Measurements from ENCODE around the gene PSMD5. TPM values are rescaled to one million over a fixed set of nuclear protein-coding genes. Genes with fewer than 3 reads are reported as not detected.

Gene PSMD5
- total and polyA plus RNA-seq, 9 of the 15 experiments (the other 6 are each of a cell fraction or from before 2014, with no cell fraction given), result 46.4 to 148 (median 76.3) TPM

DNA sequence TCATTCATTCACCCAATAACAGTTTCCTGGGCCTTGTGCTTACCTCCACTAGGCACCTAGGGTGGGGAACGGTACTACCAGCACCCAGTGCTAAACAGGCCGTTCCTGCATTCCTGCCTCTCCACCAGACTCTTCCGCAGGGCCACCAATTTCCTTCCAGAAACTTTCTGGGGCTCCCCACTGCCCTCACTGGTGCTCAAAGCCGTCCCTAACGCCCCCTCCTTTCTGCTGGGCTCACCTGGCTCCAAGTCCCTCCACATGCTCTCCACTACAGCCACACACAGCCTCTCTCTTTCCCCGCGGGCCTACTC, 32.9 kb upstream of the PSMD5 start:
- Histone ChIP-seq H3K4me1 (replicated peaks in 1 of 2; ENCODE audit: control insufficient read depth in 2 of 2, insufficient read depth in 2 of 2, low read length in 2 of 2) (peaks cover 45 to 47% of the 10 kb centered on the region in 2 experiments), H3K9me3 (replicated peaks; ENCODE audit: control insufficient read depth, insufficient read depth, low read depth, low read length) (no peaks in the 10 kb centered on the region), H3K9ac (ENCODE audit: insufficient read depth in 1 of 2, low read depth in 2 of 2, low read length in 2 of 2) (peak overlapping the region; percentile 98), H3K79me2 (ENCODE audit: control insufficient read depth, insufficient read depth, low read length) (peaks cover 56% of the 10 kb centered on the region), H3K9me1 (ENCODE audit: control insufficient read depth, insufficient read depth, low read length) (no peaks in the 10 kb centered on the region), H3K4me3 (peak overlapping the region; percentile 74), H3K27ac (ENCODE audit: extremely low read depth, low read depth, low read length) (peak overlapping the region; percentile 95), H3K4me2 (ENCODE audit: insufficient read depth, low read length) (peak overlapping the region; percentile 100), H3K27me3 (ENCODE audit: control insufficient read depth in 2 of 2, insufficient read depth in 2 of 2, low read length in 2 of 2) (no peaks in the 10 kb centered on the region; a peak in 1 of 5 replicates), H4K20me1 (replicated peaks; ENCODE audit: control insufficient read depth, insufficient read depth, low read length) (no peaks in the 10 kb centered on the region), H3K36me3 (ENCODE audit: control insufficient read depth, insufficient read depth, low read length) (peaks cover 60% of the 10 kb centered on the region), H2AFZ (ENCODE audit: low read depth, low read length) (peak overlapping the region; percentile 67)
- in situ Hi-C loops (cut with MboI) (no loop called here), intact Hi-C loops (cut with micrococcal nuclease) (loop anchor here (10.0 kb wide), 1 partner anchor 199 kb away; the partner anchor contains the start of gene CNTRL)
- BruUV-seq (replicated peaks), result TSS peak; percentile 40
- ChIA-PET POLR2A (interaction anchor here (0.7 to 15.5 kb wide), 7 partner anchors 10 to 59 kb away, joined by 3 to 464 read pairs (median 4); partner anchors contain the start of gene PSMD5), CTCF (ENCODE audit: low intra/inter-chr PET ratio) (no interaction called here)
- no peak for FAIRE-seq
- peak in 1 of 4 experiments; percentile 56 for DNase-seq (ENCODE audit: extremely low read depth in 1 of 4, low spot score in 3 of 4)
- WGBS (ENCODE audit: insufficient coverage, low coverage, missing lambda C conversion rate), result 4% methylated on average over 7 of the region's 7 CpGs
- ATAC-seq, result peak; percentile 0
- TF ChIP-seq BACH1 (tag; IDR thresholded peaks at IDR 0.05) (no peak), BCL6 (CRISPR knock-in tag; IDR thresholded peaks at IDR 0.05) (no peak), HOXB6 (CRISPR knock-in tag; IDR thresholded peaks at IDR 0.05; ENCODE audit: borderline replicate concordance) (no peak), JUN (IDR thresholded peaks at IDR 0.05; ENCODE audit: borderline replicate concordance, low read depth, low read length) (no peak), JUN (CRISPR knock-in tag; IDR thresholded peaks at IDR 0.05; ENCODE audit: borderline replicate concordance) (no peak), SMC3 (conservative IDR thresholded peaks at IDR 0.05; ENCODE audit: insufficient read depth, low read depth, low read length) (0 out of 2 replicates have a peak, but pooled peaks have one; percentile 6)
- TF ChIP-seq, protein P1, sequence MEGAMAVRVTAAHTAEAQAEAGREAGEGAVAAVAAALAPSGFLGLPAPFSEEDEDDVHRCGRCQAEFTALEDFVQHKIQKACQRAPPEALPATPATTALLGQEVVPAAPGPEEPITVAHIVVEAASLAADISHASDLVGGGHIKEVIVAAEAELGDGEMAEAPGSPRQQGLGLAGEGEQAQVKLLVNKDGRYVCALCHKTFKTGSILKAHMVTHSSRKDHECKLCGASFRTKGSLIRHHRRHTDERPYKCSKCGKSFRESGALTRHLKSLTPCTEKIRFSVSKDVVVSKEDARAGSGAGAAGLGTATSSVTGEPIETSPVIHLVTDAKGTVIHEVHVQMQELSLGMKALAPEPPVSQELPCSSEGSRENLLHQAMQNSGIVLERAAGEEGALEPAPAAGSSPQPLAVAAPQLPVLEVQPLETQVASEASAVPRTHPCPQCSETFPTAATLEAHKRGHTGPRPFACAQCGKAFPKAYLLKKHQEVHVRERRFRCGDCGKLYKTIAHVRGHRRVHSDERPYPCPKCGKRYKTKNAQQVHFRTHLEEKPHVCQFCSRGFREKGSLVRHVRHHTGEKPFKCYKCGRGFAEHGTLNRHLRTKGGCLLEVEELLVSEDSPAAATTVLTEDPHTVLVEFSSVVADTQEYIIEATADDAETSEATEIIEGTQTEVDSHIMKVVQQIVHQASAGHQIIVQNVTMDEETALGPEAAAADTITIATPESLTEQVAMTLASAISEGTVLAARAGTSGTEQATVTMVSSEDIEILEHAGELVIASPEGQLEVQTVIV (CRISPR knock-in tag; IDR thresholded peaks at IDR 0.05; ENCODE audit: borderline replicate concordance), result no peak
- TF ChIP-seq, protein P2, sequence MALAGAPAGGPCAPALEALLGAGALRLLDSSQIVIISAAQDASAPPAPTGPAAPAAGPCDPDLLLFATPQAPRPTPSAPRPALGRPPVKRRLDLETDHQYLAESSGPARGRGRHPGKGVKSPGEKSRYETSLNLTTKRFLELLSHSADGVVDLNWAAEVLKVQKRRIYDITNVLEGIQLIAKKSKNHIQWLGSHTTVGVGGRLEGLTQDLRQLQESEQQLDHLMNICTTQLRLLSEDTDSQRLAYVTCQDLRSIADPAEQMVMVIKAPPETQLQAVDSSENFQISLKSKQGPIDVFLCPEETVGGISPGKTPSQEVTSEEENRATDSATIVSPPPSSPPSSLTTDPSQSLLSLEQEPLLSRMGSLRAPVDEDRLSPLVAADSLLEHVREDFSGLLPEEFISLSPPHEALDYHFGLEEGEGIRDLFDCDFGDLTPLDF (CRISPR knock-in tag; IDR thresholded peaks at IDR 0.05), result peak; percentile 31; the same call in 1 of the 2 replicates
- TF ChIP-seq, protein P3, sequence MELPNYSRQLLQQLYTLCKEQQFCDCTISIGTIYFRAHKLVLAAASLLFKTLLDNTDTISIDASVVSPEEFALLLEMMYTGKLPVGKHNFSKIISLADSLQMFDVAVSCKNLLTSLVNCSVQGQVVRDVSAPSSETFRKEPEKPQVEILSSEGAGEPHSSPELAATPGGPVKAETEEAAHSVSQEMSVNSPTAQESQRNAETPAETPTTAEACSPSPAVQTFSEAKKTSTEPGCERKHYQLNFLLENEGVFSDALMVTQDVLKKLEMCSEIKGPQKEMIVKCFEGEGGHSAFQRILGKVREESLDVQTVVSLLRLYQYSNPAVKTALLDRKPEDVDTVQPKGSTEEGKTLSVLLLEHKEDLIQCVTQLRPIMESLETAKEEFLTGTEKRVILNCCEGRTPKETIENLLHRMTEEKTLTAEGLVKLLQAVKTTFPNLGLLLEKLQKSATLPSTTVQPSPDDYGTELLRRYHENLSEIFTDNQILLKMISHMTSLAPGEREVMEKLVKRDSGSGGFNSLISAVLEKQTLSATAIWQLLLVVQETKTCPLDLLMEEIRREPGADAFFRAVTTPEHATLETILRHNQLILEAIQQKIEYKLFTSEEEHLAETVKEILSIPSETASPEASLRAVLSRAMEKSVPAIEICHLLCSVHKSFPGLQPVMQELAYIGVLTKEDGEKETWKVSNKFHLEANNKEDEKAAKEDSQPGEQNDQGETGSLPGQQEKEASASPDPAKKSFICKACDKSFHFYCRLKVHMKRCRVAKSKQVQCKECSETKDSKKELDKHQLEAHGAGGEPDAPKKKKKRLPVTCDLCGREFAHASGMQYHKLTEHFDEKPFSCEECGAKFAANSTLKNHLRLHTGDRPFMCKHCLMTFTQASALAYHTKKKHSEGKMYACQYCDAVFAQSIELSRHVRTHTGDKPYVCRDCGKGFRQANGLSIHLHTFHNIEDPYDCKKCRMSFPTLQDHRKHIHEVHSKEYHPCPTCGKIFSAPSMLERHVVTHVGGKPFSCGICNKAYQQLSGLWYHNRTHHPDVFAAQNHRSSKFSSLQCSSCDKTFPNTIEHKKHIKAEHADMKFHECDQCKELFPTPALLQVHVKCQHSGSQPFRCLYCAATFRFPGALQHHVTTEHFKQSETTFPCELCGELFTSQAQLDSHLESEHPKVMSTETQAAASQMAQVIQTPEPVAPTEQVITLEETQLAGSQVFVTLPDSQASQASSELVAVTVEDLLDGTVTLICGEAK (IDR thresholded peaks at IDR 0.05), result no peak
- TF ChIP-seq, protein P3 (CRISPR knock-in tag; IDR thresholded peaks at IDR 0.05), result no peak
